GM20000 (cell line): ENCODE data around the gene POF1B.
"Not testable (repeated sequence)": the region's sequence is repeated elsewhere in the genome, so short reads cannot be mapped to it uniquely, and the experiment has no call there.

ENCODE experiments used
- DNase-seq: peaks from one replicate; pipeline ENCODE4 v3.0.0; 2012; ENCODE audit warnings: low spot score
- CTCF ChIP-seq: IDR thresholded peaks from 2 replicates; pipeline ENCODE4 v1.5.1; 2012; ENCODE audit warnings: mild to moderate bottlenecking, control low read depth; ENCODE audit errors: extremely low read depth, missing control alignments

Gene POF1B

GRCh38 chrX:85375333-85375738 is 4.1 kb downstream of the POF1B start:
- TF ChIP-seq CTCF: no peak
- no peak for DNase-seq

GRCh38 chrX:85365370-85365995 is 14.0 kb downstream of the POF1B start:
- TF ChIP-seq CTCF: no peak
- no peak for DNase-seq

GRCh38 chrX:85359051-85359450 is 20.4 kb downstream of the POF1B start:
- TF ChIP-seq CTCF: no peak
- DNase-seq: no peak

- TF ChIP-seq CTCF: no peak
- DNase-seq: no peak
Measured at GRCh38 chrX:85345523-85345922, 33.9 kb downstream of the POF1B start.

- DNase-seq: no peak
- TF ChIP-seq CTCF: no peak
Measured at GRCh38 chrX:85327060-85327333, 52.5 kb downstream of the POF1B start.

GRCh38 chrX:85326234-85327059 is 53.0 kb downstream of the POF1B start:
- TF ChIP-seq CTCF: no peak

GRCh38 chrX:85311348-85311747 is 68.1 kb downstream of the POF1B start:
- DNase-seq: not testable (repeated sequence)

More at GRCh38 chrX:85326234-85327059, 53.0 kb downstream of the POF1B start:
- no peak for DNase-seq

- no peak for TF ChIP-seq CTCF
- DNase-seq: no peak
Measured at GRCh38 chrX:85309717-85310116, 69.7 kb downstream of the POF1B start.
